Tibial nerve (tissue), 4 donors: ENCODE data around the gene ACBD7. TPM values are rescaled to one million over a fixed set of nuclear protein-coding genes. Genes with fewer than 3 reads are reported as not detected.

Experiments used
- DNase-seq, 2 donors: peaks; one replicate each; pipeline ENCODE4 v3.0.0-alpha.2; 2019; ENCODE audit warnings: low spot score in 2 of 2
- H3K27ac ChIP-seq, 4 donors: fragments of 200-600 bp; sonication (generic) in 3 of 4; one replicate each; pipeline ENCODE4 v1.5.1; 2017 to 2019; ENCODE audit warnings: mild to moderate bottlenecking in 1 of 4
- H3K27me3 ChIP-seq, 2 donors: fragments of 200-600 bp; sonication (generic) in 1 of 2; one replicate each; pipeline versions ENCODE4 v1.5.1 to v1.6.0; 2017 to 2019
- H3K36me3 ChIP-seq, 3 donors: fragments of 200-600 bp; sonication (generic); one replicate each; pipeline ENCODE4 v1.5.1; 2018 to 2019
- H3K4me1 ChIP-seq, 4 donors: fragments of 200-600 bp; sonication (generic) in 3 of 4; one replicate each; pipeline ENCODE4 v1.5.1; 2017 to 2019
- H3K4me3 ChIP-seq, 4 donors: fragments of 200-600 bp; sonication (generic) in 3 of 4; one replicate each; pipeline ENCODE4 v1.5.1; 2017 to 2019; ENCODE audit warnings: mild to moderate bottlenecking in 1 of 4, moderate library complexity in 1 of 4
- H3K9me3 ChIP-seq, 4 donors: fragments of 200-600 bp; sonication (generic) in 3 of 4; one replicate each; pipeline ENCODE4 v1.5.1; 2017 to 2019
- CTCF ChIP-seq, 5 experiments: fragments of 200-600 bp in 3 of 5; fragments of 450-650 bp in 2 of 5; sonication (generic) in 3 of 5; IDR thresholded peaks; one replicate each; pipeline ENCODE4 v1.5.1; 2016 to 2019; ENCODE audit warnings: antibody characterized with exemption in 5 of 5, mild to moderate bottlenecking in 3 of 5, moderate library complexity in 2 of 5
- EP300 ChIP-seq, 2 donors: sonication (generic); formaldehyde crosslinking; IDR thresholded peaks; one replicate each; pipeline ENCODE4 v1.6.1; 2017; ENCODE audit warnings: antibody characterized with exemption in 2 of 2, mild to moderate bottlenecking in 1 of 2
- POLR2A ChIP-seq, 2 donors: fragments of 450-650 bp; IDR thresholded peaks; one replicate each; pipeline ENCODE4 v1.6.1; 2017; ENCODE audit warnings: antibody characterized with exemption in 2 of 2, mild to moderate bottlenecking in 2 of 2, moderate library complexity in 2 of 2
- WGBS, 2 donors: methylation state at CpG; one replicate each; pipeline ENCODE4 v1.1.5; 2018; 5-methylcytosine and 5-hydroxymethylcytosine counted together
- total RNA-seq, 4 donors: library from RNA; depleted of rRNA; stranded (reverse); fragments of >200 nt; gene quantifications; one replicate each; pipeline ENCODE4 v1.1.0, GENCODE V29; 2016

The ACBD7 gene
- total RNA-seq, 4 donors from 2014 or later, result 1.5 to 12.0 (median 7.4) TPM

- Histone ChIP-seq H3K9me3 (peaks cover 0 to 8% (median 2%) of the 10 kb centered on the region in 4 donors), H3K27me3 (no peaks in the 10 kb centered on the region), H3K36me3 (peaks cover 0 to 89% (median 0%) of the 10 kb centered on the region in 3 donors), H3K4me3 (no peak overlapping the region), H3K27ac (no peak overlapping the region), H3K4me1 (no peaks in the 10 kb centered on the region)
- DNase-seq, result no peak
- TF ChIP-seq CTCF (IDR thresholded peaks at IDR 0.05), result no peak
- TF ChIP-seq POLR2A (IDR thresholded peaks at IDR 0.05), result no peak
- TF ChIP-seq EP300 (IDR thresholded peaks at IDR 0.05), result no peak
- 90 to 92% methylated on average over 13 of the region's 13 CpGs for WGBS, 2 donors
Observed at GRCh38 chr10:15112657-15113056, 24.1 kb upstream of the ACBD7 start.

- TF ChIP-seq CTCF (IDR thresholded peaks at IDR 0.05), result peak; percentile 82 to 89 (median 83)
- TF ChIP-seq POLR2A (IDR thresholded peaks at IDR 0.05), result no peak
- no peak for TF ChIP-seq EP300 (IDR thresholded peaks at IDR 0.05)
- H3K36me3 ChIP-seq, result peaks cover 0 to 87% (median 5%) of the 10 kb centered on the region in 3 donors
- 44 to 48% methylated on average over 8 of the region's 8 CpGs for WGBS, 2 donors
- DNase-seq, result peak; percentile 62 to 88
- peak overlapping the region in 1 of 4 donors; percentile 46 for H3K27ac ChIP-seq
- no peaks in the 10 kb centered on the region for H3K27me3 ChIP-seq
- H3K9me3 ChIP-seq, result no peaks in the 10 kb centered on the region
- peaks cover 0 to 12% (median 0%) of the 10 kb centered on the region in 4 donors for H3K4me1 ChIP-seq
- no peak overlapping the region for H3K4me3 ChIP-seq
Observed at GRCh38 chr10:15106352-15107013, 17.9 kb upstream of the ACBD7 start.

GRCh38 chr10:15103513-15103912, 14.9 kb upstream of the ACBD7 start:
- DNase-seq, result no peak
- peaks cover 0 to 31% (median 5%) of the 10 kb centered on the region in 4 donors for H3K4me1 ChIP-seq
- H3K36me3 ChIP-seq, result peaks cover 0 to 64% (median 5%) of the 10 kb centered on the region in 3 donors
- no peak overlapping the region for H3K4me3 ChIP-seq
- H3K9me3 ChIP-seq, result no peaks in the 10 kb centered on the region
- H3K27ac ChIP-seq, result no peak overlapping the region
- H3K27me3 ChIP-seq, result no peaks in the 10 kb centered on the region
- 82 to 84% methylated on average over 9 of the region's 9 CpGs for WGBS, 2 donors
- TF ChIP-seq POLR2A (IDR thresholded peaks at IDR 0.05) (no peak), CTCF (IDR thresholded peaks at IDR 0.05) (no peak), EP300 (IDR thresholded peaks at IDR 0.05) (no peak)

- Histone ChIP-seq H3K9me3 (no peaks in the 10 kb centered on the region), H3K36me3 (peaks cover 0 to 34% (median 1%) of the 10 kb centered on the region in 3 donors), H3K4me1 (peaks cover 0 to 34% (median 12%) of the 10 kb centered on the region in 4 donors), H3K27ac (no peak overlapping the region), H3K27me3 (no peaks in the 10 kb centered on the region), H3K4me3 (no peak overlapping the region)
- WGBS, 2 donors, result 83 to 87% methylated on average over 4 of the region's 4 CpGs
- no peak for DNase-seq
- TF ChIP-seq POLR2A (IDR thresholded peaks at IDR 0.05) (no peak), EP300 (IDR thresholded peaks at IDR 0.05) (no peak), CTCF (IDR thresholded peaks at IDR 0.05) (no peak)
Observed at GRCh38 chr10:15099886-15100285, 11.3 kb upstream of the ACBD7 start.

- DNase-seq, result peak; percentile 94 to 96
- Histone ChIP-seq H3K36me3 (peaks cover 0 to 8% (median 0%) of the 10 kb centered on the region in 3 donors), H3K4me1 (peaks cover 0 to 34% (median 12%) of the 10 kb centered on the region in 4 donors), H3K9me3 (no peaks in the 10 kb centered on the region), H3K27me3 (no peaks in the 10 kb centered on the region), H3K4me3 (peak within 1 kb of the TSS; percentile 66 to 99 (median 72)), H3K27ac (peak within 1 kb of the TSS; percentile 81 to 99 (median 97))
- TF ChIP-seq CTCF (IDR thresholded peaks at IDR 0.05) (no peak), EP300 (IDR thresholded peaks at IDR 0.05) (peak; percentile 64 to 86), POLR2A (IDR thresholded peaks at IDR 0.05) (peak; percentile 30 to 63)
- 0 to 1% methylated on average over 40 to 69 of the region's 84 CpGs for WGBS, 2 donors
Observed at GRCh38 chr10:15097011-15097812, 8.6 kb upstream of the ACBD7 start, which contains the start of gene RPP38. TSS of gene RPP38 (plus strand) at chr10:15097355. CDS start at chr10:15103315, 5,960 bp downstream.
